ENCODE measurements around the gene PLA2G1B.
"Not testable (repeated sequence)": the region's sequence is repeated elsewhere in the genome, so short reads cannot be mapped to it uniquely, and the experiment has no call there.

The PLA2G1B gene

DNA sequence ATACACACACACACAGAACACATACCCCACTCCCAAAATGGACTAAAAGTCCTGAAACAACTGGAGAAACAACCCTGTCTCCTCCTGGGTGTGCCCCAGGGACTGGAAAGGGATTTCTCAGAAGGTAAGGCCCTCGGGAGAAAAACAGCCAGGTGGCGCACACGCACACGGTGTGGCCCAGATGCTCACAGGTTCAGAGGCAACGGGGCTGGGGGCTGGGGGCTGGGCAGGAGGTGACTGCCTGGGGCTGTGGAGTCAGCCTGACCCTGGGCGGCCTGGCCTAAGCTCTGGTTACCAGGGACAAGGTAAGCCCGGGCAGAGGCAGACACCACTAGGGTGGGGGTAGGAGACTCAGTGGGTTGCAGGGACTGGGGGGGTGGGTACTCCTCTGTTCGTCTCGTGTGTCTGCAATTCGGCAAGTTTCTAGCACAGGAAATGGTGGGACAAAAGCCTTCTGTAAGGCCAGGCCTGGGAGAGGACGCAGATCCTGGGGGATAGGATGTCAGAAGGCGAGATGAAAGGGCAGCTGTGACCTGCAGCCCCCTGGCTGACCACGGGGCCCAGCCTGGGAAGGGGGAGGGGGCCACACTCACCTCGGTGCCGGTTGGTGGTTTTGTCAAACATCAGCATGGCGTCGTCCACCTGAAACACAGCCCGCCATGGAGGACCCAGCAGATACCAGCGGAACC, 31.0 kb upstream of the PLA2G1B start:
- DNase-seq (ENCODE audit: low read depth), result no peak

DNA sequence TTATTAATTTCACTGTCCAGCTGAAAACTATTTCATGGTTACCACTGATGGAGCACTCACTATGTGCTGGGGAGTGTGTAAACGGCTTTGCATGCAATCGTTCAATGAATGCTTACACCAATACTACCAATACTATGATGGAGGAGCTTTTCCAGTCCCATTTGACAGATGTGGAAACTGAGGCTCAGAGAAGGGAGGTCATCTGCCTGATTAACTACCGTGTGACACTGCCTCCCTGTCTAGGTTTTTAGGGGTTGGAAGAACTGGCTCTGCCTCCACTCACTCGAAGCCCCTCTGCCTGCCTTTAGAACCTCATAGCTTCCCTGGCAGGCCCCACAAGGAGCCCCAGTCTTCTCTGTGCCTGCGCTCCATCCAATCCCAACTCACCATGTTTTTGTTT, 29.5 kb upstream of the PLA2G1B start:
- DNase-seq (ENCODE audit: low read depth), result no peak

DNA sequence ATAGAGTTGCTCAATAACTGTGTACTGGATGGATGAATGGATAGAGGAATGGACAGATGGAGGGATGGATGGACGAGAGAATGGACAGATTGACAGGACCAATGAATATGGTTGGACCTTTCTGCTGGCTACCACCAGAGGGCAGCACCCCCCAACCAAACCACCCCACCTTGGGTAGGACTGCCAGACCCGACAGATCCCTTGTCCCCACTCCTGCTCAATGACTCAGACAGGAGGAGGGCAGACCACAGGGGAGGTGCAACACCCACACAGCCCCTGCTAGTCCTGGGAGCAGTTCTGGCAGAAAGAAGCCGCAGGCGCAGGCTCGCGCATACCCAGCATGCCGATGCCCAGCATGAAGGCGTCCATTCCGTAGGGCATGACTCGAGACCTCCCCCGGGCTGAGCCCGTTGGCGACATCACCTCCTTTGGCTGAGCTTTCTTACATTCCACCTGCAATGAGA, 29.0 kb upstream of the PLA2G1B start:
- DNase-seq (ENCODE audit: low read depth), result peak; percentile 91

DNA sequence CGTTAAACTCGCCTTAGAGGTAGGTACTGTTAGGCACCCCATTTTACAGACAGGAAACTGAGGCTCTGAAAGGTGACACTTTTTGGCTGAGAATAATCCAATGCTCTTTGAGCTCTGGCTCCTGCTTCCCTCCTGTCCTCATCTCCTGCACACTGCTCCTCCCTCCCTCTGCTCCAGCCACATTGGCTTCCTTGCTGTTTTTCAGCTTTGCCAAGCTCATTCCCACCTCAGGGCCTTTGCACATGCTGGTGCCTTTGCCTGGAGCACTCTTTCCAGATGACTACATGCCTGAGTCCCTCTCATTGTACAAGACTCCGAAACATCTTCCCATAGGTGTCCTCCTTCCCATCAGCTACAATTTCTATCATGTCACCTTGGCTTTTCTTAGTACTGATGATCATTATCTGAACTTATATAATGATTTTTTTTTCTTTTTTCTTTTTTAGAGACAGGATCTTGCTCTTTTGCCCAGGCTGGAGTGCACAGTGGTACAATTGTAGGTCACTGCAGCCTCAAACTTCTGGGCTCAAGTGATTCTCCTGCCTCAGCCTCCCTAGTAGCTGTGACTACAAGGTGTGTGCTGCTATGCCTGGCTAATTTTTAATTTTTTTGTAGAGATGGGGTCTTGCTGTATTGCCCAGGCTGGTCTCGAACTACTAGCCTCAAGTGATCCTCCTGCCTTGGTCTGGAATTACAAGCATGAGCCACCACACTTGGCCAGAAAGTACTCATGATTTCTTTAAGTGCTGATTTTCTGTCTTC, 26.2 kb upstream of the PLA2G1B start:
- no peak for DNase-seq (ENCODE audit: low read depth)

DNA sequence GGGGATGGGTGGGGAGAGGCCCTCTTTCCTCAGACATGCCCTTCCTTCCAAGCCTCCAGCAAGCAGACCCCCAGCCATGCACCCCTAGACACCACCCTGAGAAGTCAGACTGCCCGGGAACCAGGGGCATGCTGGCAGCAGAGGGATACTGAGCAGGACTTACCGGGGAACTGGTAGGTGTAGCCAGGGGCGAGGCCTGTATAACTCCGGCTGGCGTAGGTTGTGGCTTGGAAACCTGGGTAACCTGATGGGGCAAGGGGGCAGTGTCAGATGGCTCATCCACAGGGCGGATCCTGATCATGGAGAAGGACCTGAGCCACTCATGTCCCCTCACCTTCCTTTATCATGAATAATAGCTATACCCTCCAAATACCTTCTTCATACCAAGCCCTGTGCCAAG, 25.6 kb upstream of the PLA2G1B start:
- no peak for DNase-seq (ENCODE audit: low read depth)

DNA sequence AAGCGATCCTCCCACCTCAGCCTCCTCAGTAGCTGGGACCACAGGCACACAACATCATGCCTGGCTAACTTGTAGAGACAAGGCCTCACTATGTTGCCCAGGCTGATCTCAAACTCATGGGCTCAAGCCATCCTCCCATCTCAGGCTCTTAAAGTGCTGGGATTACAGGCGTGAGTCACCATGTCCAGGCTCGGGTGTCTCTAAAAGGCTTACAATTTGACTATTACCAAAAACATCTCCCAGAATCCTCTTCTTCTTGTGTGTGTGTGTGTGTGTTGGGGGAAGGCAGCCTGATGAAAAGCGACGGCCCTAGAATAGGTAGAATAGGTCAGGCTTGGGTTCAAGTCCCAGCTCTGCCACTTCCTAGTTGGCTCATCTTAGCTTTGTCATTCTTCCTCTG, 24.5 kb upstream of the PLA2G1B start:
- DNase-seq (ENCODE audit: low read depth), result peak; percentile 71

DNA sequence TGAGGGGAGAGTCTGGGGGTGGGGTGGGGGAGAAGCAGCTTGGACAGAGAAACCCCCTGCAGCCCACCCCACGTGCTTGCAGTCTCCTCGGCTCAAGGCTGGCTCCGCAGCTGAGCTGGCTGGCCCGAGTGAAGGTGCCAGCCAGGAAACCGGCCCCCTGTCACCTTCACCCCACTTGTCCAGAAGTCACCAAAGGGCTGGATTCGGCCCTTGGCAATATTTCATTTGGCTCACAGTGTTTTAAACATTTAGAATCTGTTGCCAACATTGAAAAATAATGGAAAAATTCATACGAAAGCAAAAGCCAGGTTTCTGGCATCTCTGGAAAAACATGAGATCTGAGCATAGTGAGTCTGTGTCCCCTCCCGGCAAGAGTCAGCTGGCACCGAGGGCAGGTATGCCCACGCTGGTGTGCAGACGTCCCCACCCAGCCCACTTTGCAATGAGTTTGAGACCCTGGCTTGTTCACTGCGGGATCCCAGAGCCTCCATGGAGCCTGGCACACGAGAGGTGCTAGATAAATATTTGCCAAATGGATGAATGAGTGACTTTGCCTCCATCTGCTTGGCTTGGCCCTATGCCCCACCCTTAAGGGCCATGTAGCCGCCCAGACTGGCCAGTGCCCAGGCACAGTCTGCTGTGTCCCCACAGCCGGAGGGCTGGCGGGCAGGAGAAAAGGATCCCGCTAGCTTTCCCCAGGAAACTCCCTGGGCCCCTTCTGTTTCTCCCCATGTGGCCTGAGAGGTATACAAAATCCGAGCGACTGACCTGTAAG, 23.2 kb upstream of the PLA2G1B start:
- DNase-seq (ENCODE audit: low read depth), result no peak

DNA sequence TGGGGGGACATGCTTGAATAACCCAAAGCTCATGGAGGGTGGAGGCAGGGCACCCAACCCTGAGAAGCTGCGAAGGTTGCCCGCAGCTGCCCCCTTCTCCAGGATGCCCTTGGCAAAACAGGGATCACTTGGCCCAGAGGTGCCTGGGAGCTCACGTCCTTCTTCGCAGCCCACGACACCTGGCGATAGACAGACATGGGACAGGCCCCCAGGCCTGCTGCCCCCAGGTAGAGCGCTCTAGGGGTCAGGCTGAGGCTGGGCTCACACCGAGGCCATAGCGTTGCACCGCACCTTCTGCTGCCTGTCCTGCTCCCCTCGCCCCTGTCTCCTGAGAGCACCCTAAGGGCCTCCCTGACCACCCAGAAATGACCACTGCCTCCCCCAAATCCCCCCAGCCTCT, 20.2 kb upstream of the PLA2G1B start:
- DNase-seq (ENCODE audit: low read depth), result no peak

DNA sequence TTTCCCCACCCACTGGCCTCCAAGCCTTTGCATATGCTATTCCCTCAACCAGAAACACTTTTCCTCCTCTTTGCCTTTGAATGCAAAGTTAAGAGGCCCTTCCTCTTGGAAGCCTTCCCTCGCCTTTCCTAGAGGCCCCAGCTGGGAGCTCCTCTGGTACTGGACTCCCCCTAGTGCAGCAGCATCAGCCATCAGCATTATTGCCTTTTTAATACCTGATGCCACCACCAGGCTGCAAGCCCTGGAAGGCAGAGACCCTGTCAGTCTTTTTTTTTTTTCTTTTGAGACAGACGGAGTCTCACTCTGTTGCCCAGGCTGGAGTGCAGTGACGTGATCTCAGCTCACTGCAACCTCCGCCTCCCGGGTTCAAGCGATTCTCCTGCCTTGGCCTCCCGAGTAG, 19.1 kb upstream of the PLA2G1B start:
- no peak for DNase-seq (ENCODE audit: low read depth)

DNA sequence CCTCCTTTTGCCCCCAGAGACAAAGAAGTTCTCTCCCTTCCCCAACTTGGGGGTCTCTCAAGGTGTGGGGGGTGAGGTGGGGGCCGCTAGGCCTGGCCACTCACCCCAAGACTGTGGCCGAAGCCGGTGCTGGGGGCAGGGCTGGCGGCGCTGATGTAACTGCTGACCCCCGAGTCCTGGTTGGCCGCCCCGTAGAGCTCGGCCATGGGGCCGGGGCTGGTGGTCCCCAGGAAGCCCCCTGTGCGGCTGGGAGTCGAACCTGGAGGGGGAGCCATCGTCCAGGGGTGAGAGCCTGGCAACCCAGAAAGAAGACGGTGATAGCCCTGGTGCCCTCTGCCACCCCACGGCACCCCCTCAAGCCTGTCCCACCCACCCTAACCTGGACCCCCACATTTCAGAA, 18.5 kb upstream of the PLA2G1B start:
- DNase-seq (ENCODE audit: low read depth), result no peak

DNA sequence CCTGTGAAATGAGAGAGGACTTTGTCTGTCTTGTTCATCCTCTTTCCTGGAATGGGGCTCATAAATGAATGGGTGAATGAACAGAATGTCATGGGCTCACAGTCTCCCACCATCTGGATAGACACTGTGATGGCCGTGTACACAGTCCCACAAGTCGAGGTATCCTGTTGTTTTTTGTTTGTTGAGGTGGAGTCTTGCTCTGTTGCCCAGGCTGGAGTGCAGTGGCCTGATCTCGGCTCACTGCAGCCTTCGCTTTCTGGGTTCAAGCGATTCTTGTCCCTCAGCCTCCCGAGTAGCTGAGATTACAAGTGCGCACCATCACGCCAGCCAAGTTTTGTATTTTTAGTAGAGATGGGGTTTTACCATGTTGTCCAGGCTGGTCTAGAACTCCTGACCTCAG, 16.1 kb upstream of the PLA2G1B start:
- DNase-seq (ENCODE audit: low read depth), result no peak

DNA sequence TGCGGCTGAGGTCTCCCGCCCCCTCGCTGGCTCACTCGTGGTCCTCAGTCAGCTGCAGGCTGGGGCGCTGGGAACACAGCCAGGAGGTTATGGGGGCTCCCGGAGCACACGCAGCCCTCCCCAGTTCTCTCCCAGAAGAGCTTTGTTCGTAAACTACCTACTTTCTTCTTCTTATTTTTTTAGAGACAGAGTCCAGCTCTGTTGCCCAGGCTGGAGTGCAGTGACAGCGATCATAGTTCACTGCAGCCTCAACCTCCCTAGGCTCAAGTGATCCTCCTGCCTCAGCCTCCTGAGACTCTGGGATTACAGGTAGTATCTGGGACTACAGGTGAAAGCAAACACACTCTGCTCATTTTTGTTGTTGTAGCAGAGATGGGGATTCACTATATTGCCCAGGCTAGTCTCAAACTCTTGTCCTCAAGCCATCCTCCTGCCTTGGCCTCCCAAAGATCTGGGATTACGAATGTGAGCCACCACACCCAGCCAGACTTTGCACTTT, 15.5 kb upstream of the PLA2G1B start:
- DNase-seq (ENCODE audit: low read depth), result no peak

DNA sequence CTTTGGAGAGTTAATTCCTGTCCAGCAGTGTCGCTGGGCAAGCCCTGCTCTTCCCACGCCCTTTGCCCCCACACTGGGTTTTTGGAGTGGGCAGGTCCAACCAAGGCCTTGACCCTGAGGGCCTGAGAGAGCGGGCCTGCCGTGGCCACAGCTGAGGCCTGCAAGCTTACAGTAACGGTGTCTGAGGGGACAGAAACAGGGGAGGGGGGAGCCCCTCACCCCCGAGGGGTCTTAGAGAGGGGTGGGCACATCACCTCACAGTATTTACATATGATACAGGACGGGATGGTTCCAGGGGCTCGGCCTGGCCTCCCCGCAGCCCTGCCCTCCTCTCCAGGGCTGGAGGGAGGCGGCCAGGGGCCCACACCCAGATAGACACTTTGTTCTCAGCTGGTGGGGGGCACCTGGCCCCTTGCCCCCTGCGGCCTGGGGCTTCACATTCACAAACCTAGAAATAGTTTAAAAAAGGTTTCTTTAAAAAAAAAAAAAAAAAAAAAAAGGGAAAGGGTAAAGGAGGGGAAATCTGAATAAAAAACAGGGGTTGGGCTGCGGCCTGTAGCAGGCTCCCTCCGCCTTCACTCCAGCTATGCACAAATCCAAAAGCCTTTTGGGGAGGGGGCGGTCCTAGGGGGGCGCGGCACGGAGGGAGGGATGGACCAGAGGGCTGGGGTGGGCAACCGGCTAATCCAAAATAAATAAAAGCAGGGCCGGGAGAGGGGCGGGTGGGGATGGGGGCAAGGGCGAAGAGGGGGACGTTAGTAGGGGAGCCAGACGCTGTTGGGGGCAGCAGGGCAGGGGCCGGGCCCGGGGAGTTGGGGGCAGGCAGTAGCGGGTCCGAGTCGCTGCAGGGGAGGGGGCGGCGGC, 14.8 kb upstream of the PLA2G1B start:
- DNase-seq (ENCODE audit: low read depth), result no peak

DNA sequence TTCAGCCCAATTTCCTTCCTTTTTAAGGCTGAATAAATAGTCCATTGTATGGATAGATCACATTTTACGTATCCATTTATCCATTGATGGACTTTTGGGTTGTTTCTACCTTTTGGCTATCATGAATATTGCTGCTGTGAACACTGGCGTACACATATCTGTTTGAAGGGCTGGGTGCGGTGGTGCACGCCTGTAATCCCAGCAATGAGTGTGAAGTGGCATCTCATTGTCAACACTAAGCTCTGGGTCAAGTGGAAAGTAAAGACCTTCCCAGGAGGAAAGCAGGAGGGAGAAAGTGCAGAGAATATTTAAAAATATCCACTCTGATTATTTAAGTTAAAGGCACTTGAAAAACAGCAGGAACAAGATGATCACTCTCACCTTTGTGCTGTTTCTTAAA, 11.7 kb upstream of the PLA2G1B start:
- DNase-seq (ENCODE audit: low read depth), result no peak

DNA sequence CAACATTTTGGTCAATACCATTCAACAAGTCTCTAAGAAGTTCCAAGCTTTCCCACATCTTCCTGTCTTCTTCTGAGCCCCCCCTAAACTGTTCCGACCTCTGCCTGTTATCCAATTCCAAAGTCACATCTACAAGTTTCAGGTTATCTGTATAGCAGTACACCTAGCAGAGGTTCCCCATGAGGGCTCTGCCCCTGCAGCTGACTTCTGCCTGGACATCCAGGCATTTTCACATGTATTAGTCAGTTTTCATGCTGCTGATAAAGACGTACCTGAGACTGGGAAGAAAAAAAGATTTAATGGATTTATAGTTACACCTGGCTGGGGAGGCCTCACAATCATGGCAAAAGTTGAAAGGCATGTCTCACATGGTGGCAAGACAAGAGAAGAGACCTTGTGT, 10.2 kb upstream of the PLA2G1B start:
- DNase-seq (ENCODE audit: low read depth), result no peak

DNA sequence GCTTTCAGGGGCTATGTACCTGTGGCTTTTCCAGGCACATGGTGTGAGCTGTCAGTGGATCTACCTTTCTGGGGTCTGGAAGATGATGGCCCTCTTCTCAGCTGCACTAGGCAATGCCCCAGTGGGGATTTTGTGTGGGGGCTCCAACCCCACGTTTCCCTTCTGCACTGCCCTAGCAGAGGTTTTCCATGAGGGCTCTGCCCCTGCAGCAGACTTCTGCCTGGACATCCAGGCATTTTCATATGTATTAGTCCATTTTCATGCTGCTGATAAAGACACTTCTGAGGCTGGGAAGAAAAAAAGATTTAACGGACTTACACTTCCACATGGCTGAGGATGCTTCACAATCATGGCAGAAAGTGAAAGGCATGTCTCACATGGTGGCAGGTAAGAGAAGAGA, 8.8 kb upstream of the PLA2G1B start:
- DNase-seq (ENCODE audit: low read depth), result not testable (repeated sequence)

DNA sequence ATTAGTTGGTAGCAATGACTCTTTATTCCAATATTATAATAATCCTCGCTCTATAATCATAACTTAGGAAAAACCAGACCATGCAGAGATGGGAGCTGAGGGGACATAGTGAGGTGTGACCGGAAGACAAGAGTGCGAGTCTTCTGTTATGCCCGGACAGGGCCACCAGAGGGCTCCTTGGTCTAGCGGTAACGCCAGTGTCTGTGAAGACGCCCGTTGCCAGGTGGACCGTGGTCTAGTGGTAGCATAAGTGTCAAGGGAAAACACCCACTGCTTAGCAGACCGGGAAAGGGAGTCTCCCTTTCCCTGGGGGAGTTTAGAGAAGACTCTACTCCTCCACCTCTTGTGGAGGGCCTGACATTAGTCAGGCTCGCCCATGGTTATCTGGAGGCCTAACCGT, 7.9 kb upstream of the PLA2G1B start:
- DNase-seq (ENCODE audit: low read depth), result peak; percentile 57

DNA sequence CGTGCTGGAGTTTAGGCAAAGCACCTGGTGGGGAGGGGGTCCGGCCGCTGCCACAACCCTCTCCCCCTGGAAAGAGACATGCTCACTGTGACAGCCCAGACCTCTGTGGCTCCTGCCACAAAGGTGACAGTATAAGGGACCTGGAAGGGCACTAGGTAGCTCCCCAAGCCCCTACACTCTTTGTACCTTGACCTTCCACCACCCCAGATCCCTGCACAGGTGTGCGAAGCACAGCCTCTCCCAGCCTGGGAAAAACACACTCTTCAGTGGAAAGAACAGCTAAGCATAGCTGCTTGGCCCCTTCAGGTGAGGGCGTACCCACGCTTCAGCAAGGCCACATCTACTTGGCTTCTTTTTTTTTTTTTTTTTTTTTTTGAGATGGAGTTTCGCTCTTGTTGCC, 4.9 kb upstream of the PLA2G1B start:
- no peak for DNase-seq (ENCODE audit: low read depth)

DNA sequence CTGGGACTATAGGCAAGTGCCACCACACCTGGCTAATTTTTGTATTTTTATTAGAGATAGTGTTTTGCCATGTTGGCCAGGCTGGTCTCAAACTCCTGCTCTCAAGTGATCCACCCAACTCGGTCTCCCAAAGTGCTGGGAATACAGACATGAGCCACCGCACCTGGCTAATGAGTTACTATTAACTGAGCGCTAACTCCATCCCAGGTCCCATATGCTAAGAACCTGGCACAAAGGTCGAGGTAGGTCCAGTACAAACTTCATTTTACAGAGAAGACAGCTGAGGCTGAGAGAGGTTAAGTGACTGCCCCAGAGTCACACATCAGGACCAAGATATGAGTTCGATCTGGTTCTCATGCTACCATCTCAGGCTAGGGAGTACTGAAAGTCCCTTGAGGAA, 4.5 kb upstream of the PLA2G1B start:
- DNase-seq (ENCODE audit: low read depth), result no peak

DNA sequence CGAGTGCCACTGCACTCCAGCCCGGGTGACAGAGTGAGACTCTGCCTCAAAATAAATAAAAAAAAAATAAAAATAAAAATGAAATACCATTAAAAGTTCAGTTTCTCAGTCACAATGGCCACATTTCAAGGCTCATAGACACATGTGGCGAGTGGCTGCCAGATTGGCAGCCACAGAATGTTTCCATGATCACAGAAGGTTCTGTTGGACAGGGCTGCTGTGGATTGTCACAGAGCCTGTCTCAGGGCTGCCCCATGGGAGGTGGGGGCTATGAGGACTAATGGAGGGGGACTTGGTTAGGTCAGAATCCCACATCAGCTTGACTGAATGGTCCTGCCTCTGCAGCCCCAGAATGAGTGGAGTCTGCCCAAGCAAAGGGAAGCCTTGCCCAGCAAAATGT, 3.8 kb upstream of the PLA2G1B start:
- no peak for DNase-seq (ENCODE audit: low read depth)

DNA sequence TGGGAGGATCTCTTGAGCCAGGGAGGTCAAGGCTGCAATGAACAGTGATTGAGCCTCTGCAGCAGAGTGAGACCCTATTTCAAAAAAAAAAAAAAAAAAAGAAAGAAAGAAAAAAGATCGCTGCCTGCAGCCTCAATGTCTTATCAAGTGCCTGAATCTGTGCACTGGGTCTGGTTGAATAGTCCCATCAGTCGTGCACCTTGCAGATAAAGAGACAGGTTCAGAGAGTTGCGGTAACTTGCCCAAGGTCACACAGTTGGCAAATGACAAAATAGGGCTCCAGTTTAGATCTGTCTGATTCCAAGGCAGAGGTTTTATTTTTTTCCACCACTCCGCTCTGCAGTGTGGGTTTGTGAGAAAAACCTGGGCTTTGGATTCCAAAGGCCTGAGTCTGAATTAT, 649 bp upstream of the PLA2G1B start:
- no peak for DNase-seq (ENCODE audit: low read depth)

DNA sequence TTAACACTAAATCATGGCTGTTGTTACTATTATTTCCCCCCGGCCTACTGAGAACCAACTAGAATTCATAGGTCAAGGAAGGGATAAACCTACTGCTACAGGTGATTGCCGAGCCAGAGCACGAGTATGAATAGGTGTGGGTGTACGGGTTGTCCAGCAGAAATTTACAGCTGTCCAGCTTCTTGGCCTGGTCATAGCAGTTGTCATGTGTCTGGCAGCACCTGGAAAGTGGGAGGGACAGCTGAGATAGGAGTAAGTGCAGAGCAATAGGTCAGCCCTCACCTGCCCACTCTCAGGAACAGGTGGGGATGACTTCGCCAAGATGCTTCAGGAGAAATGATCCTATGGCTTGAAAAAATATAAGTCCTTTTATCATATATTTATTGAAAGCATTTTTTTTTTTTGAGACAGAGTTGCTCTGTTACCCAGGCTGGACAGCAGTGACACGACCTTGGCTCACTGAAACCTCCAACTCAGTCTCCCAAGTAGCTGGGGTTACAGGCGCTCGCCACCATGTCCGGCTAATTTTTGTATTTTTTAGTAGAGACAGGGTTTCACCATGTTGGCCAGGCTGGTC, 2.6 kb downstream of the PLA2G1B start:
- DNase-seq (ENCODE audit: low read depth), result no peak

Data from EH (cell line).